Activated CD4-positive, alpha-beta T cell treated with anti-CD3 and anti-CD28 coated beads for 24 hours (primary cell): Measurements from ENCODE around the gene PNMT.

Experiments used
- DNase-seq, 2 donors: peaks; one replicate each; pipeline ENCODE4 v3.0.0-alpha.2; 2020; ENCODE audit warnings: low read depth in 2 of 2

PNMT gene

DNA sequence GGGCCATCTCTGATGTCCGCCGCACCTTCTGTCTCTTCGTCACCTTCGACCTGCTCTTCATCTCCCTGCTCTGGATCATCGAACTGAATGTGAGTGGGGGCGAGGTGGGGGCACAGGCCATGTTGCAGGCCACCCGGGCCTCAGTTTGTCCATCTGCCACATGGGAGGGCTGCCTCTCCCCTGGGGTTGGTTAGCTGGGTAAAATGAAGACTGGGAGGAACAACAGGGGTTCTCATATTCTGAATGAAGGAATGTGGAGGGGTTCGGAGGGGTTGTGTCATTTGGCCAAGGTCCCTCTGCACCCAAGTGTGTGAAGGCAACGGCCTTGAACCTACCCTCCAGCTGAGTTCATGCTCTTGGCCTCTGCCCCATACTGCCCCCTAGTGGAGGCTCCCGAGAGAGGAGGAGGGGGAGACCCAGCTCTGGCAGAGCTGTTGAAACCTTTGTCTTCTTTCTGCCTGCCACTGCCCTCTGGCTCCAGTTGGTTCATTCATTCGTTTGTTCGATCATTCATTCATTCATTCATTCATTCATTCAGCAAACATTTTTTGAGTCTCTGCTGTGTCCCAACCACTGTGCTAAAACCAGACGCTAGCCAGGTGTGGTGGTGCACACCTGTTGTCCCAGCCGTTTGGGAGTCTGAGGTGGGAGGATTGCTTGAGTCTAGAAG, 14.5 kb upstream of the PNMT start:
- peak; percentile 73 to 78 for DNase-seq

DNA sequence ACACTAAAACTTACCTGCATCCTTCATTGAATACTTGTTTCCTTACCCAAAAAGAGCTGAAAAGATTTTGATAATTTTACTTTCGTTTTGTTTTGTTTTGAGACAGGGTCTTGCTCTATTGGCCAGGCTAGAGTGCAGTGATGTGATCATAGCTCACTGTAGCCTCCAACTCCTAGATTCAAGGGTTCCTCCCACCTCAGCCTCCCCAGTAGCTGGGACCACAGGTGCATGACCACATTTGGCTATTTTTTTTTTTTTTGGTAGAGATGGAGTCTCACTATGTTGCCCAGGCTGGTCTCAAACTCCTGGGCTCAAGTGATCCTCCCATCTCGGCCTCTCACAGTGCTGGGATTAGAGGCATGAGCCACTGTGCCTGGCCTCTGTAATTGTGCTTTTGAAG, 13.1 kb upstream of the PNMT start:
- no peak for DNase-seq

DNA sequence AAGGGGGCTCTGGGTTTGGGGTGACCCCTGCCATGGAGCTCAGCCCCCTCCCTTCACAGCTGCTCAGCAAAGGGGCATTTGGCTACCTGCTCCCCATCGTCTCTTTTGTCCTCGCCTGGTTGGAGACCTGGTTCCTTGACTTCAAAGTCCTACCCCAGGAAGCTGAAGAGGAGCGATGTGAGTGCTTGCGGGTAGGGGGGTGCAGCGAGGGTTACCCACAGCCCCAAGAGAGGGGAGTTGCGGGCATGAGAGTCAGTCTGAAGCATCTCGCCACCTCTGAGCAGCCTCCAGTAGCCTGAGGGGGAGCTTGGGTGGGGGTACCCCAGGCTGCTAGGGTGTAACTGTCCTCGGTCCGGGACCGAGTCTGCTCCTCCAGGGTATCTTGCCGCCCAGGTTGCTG, 9.9 kb upstream of the PNMT start:
- DNase-seq, result no peak

DNA sequence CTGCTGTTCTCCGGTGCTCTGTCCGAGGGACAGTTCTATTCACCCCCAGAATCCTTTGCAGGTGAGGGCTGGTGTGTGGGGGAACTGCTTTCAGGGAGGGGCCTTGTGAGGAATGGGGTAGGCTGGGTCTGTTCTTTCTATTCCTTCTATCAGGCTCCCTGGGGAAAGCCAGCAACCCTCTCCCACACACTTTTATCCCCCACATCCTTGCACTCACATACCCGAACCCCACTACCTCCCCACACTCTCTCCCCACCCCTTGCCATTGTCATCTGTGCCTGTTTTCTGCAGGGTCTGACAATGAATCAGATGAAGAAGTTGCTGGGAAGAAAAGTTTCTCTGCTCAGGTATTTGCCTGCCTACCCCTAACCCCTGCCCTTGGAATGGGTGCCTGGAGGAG, 9.5 kb upstream of the PNMT start:
- DNase-seq, result no peak

DNA sequence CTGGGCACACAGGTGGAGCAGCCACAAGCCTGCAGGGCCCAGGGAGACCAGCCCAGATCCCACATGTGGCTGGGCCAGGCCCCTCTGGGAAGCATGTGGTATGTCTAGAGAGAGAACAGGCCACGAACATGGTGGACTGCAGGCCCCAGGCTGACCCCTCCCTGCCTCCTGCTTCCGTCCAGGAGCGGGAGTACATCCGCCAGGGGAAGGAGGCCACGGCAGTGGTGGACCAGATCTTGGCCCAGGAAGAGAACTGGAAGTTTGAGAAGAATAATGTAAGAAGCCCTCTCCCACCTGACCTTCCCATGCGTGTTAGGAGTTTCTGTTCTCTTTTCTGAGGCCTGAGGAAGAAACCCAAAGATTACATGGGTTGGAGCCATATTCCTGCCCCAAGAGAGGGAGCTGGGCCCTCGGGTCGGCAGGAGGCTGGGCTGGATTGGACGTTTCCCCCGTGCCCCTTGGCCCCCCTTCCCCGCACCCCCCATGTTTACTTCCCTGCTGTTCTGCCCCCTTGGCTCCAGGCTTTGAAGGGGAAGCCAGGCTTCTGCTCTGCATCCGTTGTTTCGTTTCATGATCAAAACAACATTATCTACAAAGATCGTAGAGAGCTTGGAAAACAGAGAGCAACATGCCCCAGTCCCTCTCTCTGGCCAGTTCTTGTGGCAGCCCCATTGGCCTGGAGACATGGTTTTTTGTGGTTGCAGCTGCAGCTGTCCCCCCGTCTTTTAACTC, 8.8 kb upstream of the PNMT start:
- DNase-seq, result no peak

DNA sequence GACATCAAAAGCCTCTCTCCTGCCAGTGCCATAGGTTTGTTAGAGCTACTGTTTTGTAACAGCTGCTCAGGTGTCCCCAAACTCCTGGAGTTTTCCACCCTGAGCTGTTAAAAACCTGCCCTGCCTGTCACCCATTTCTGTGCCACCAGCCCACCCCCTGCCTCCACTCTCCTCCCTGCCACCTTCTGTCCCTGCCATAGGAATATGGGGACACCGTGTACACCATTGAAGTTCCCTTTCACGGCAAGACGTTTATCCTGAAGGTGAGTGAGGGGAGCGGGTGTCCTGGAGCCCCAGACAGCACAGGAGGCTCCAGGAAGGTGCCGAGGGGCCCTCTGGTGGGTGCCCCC, 8.3 kb upstream of the PNMT start:
- no peak for DNase-seq

DNA sequence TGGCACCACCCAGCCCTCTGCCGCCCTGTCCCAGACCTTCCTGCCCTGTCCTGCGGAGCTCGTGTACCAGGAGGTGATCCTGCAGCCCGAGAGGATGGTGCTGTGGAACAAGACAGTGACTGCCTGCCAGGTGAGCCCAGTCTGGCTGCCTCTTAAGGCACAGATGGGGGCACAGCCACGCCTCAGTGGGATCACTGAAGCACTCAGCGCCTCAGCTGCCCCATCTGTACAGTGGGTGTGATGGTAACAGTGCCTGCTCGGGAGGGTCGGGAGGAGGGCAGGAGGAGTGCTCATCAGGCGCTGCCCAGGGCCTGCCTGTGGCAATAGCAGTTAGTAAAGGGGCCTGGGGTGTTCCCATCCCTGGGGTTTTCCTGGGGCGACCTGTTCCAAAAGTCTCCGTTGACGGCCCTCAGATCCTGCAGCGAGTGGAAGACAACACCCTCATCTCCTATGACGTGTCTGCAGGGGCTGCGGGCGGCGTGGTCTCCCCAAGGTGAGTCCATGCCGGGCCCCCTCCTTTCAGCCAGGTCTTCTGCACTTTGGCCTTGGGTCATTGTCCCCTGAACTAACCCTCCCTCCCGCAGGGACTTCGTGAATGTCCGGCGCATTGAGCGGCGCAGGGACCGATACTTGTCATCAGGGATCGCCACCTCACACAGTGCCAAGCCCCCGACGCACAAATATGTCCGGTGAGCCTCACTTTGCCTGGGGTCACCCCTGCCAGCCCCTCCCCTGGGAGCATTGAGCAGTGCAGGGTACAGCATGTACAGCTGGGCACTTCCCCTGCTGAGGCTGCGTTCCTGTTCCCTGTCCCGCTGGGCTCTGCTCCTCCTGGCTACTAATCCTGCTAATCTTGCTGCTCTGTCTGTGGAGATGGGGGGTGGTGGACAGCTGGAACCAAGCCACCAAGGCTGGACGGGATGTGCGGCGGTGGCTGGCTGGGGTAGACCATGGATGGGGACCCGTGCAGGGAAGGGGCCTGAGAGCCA, 7.6 kb upstream of the PNMT start:
- no peak for DNase-seq

DNA sequence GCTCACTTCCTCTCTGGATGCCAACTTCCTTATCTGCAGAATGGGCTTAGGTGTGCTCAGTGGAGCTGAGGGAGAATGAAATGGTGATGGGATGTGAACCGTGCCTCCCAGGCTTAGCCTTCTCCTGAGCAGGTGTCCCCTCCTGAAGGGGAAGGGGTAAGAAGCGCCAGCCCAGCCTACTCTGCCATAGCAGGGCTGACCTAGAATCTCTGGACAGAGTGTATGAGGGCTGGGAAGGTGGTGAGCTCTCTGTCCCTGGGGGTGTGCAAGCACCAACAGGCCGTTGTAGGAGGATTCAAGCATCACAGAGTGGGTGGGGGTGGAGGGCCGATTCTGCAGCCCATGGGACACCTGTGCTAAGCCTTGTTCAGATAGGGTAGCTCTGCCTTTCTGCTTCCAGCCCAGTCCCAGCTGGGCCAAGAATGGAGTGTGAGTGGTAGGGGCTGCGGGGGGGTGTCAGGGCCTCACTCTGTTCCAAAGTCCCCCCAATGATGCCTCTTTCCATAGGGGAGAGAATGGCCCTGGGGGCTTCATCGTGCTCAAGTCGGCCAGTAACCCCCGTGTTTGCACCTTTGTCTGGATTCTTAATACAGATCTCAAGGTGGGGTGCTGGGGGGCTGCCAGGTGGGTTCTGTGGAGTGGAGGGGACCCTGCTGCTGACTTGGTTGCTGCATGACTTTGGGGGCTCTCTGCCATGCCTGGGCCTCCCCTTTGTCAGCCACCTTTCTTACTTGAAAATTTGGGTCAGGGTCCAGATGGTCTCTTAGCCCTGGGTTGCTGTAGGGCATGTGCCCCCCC, 6.3 kb upstream of the PNMT start:
- DNase-seq, result no peak

DNA sequence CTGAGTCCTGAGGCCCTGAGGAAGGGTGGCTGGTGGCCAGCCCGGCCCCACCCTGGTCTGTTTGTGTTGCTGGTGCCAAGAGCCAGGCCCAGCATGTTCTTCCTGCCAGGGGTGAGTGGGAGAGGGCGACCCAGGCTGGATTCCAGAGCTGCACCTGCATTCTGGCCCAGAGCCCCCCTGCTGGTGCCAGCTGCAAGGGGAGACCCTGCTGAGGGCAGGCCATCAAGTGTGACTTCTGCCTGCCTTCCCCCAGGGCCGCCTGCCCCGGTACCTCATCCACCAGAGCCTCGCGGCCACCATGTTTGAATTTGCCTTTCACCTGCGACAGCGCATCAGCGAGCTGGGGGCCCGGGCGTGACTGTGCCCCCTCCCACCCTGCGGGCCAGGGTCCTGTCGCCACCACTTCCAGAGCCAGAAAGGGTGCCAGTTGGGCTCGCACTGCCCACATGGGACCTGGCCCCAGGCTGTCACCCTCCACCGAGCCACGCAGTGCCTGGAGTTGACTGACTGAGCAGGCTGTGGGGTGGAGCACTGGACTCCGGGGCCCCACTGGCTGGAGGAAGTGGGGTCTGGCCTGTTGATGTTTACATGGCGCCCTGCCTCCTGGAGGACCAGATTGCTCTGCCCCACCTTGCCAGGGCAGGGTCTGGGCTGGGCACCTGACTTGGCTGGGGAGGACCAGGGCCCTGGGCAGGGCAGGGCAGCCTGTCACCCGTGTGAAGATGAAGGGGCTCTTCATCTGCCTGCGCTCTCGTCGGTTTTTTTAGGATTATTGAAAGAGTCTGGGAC, 5.5 kb upstream of the PNMT start:
- no peak for DNase-seq

DNA sequence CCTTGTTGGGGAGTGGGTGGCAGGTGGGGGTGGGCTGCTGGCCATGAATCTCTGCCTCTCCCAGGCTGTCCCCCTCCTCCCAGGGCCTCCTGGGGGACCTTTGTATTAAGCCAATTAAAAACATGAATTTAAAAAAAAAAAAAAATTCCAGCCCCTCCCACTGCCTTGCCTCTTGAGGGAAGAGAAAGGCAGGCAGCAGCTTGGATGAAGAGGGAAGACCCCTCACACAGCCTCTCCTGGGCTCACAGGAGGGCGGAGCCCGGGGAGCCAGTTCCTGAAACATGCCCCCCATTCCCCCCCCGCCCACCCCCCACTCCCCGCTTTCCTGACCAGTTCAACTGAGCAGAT, 4.9 kb upstream of the PNMT start:
- no peak for DNase-seq

DNA sequence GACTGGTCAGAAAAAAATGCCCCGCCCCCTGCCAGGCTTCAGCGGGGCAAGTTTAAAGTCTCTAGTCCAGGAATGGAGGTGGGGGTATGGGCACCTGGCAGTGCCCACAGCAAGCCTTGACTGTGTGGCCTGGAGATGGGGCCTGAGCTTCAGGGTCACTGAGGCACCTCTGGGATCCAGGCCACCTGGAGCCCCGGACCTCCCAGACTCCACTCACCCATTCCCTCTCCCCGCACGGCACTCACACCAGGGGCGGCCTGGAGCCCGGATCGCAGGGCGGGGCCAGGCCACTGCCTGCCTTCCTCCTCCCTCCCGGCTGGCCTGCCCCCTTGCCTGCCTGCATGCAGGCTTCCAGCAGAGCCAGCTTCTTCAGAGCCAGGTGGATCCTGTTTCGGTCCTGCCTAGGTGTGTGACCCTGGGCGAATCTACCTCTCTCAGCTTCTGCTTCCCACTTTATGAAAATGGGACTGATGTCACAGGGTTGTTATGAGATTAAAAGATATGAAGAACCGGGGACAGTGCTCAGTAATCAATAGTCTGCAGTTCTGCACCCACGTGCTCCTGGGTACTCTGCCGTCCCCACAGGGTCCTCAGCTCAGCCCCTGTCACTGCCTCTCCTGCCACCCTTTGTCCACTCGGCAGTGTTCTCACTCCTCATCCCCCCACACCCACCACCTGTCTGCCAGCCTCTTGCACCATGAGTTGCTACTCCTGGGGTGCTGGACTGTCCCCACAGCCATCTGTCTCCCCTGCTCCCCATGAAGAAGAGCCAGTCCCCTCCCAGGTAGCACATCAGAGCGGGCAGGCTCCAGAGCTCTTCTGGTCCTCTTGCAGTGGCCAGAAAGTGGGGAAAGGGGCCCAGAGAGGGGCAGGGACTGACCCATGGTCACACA, 4.3 kb upstream of the PNMT start:
- no peak for DNase-seq

DNA sequence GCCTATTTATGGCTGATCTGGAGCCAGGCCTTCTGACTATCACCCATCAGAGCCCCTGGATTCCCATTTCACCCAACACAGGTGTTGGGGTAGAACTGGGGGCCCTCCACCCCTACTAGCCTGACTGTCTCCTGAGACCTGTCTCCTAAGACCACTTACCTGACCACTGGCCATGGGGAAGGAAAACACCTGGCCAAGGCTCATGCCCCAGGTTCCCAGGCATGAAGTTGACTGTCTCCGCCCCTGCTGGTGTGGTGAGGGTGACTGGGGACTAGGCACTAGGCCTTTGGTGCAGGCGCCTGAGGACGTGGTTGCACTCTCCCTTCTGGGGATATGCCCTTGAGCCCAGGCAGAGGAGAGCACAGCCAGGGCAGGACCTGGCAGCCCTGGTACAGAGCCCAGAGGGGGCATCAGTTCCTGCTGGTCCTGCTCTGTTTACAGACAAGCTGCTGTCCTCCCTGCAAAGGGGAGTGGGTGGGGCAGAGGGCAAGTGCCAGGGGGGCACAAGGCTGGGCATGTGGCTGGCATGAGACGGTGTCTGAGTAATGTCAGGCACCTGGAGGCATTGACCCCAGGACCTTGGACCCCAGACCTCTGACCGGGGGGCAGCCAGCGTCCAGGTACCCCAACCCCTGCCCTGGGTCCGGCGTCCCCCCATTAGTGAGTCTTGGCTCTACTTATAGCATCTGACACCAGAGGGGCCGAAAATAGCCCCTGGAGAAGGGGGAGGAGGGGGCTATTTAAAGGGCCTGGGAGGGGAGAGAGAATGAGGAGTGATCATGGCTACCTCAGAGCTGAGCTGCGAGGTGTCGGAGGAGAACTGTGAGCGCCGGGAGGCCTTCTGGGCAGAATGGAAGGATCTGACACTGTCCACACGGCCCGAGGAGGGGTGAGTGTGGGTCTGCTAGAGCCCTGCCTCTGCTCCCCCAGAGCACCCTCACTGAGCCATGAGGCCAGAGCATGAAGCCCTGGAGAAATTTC, 3.4 kb upstream of the PNMT start, which contains the start of gene TCAP:
Gene TCAP, plus strand, starts transcription at position 769 of the 981 bp plus-strand sequence. Its CDS starts 11 bp downstream, at position 780.
- DNase-seq, result no peak

DNA sequence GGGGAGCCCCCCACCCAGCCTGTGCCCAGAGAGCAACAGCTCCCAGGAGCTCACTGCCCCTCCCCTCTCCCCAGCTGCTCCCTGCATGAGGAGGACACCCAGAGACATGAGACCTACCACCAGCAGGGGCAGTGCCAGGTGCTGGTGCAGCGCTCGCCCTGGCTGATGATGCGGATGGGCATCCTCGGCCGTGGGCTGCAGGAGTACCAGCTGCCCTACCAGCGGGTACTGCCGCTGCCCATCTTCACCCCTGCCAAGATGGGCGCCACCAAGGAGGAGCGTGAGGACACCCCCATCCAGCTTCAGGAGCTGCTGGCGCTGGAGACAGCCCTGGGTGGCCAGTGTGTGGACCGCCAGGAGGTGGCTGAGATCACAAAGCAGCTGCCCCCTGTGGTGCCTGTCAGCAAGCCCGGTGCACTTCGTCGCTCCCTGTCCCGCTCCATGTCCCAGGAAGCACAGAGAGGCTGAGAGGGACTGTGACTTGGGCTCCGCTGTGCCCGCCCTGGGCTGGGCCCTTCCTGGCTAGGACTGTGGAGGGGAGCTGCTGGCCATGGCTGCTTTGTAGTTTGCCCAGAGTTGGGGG, 2.5 kb upstream of the PNMT start:
- DNase-seq, result no peak

DNA sequence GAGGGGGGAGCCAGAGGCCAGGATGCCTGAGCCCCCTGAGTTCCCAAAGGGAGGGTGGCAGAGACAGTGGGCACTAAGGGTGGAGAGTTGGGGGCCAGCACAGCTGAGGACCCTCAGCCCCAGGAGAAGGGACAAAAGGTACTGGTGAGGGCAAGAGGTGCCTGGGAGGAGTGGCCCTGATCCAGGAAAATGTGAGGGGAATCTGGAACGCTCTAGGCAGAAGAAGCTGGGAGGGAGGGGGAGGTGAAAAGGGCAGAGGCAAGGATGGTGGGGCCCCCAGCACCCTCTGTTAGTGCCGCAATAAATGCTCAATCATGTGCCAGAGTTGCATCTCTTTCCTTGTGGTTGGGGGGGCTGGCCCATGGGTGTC, 2.0 kb upstream of the PNMT start:
- DNase-seq, result no peak

DNA sequence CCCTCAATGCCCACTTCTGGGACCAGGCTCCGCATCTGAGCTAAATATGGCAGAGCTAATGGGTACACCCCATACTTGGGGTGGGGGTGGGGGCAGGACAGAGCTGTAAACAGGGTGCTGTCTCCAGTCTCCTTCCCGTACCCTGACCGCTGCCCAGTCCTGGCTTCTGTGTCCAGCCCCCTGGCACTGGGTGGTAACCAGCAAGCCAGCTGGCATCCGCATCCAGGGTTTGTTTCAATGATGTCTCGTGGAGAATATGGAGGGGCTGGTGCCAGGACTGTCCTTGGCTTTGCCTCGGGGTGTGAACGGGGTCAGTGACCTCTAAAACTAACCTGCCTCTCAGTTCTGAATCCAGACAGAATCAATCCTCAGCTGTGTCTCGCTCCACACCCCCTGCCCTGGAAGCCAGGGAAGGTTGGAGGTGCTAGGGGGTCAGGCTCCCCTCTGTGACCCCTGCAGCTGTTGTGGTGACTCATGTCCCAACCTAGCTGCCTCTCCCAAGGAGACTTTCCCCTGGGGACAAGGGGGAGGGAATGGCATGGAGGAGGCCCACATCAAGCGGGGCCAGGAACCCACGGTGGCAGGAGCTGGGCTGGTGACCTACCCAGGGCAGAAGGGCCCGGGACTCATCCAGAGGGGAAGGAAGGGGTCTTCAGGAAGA, 1.5 kb upstream of the PNMT start:
- no peak for DNase-seq

DNA sequence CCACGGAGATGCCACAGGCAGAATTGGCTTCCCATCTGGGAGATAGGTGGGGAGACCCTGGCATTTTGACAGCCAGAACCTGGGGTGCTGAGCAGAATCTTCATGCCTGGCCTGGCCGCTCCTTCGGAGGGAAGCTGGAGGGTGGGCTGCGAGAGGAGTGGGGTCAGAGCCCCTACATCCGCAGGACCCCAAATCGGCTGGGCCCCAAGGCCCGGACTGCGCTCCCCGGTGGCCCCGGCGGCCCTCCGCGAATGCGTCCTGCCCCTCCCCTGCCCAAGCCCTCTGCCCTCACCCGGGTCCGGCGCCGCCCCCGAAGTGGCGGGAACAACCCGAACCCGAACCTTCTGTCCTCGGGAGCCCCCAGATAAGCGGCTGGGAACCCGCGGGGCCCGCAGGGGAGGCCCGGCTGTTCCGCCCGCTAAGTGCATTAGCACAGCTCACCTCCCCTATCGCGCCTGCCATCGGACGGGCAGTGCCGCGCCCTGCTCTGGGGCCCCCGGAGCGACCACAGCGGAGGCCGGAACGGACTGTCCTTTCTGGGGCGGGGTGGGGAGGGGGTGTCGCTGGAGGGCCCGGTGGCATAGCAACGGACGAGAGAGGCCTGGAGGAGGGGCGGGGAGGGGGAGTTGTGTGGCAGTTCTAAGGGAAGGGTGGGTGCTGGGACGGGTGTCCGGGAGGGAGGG, 850 bp upstream of the PNMT start:
- no peak for DNase-seq
